ENCODE measurements around the gene WBP4. TPM values are rescaled to one million over a fixed set of nuclear protein-coding genes. Genes with fewer than 3 reads are reported as not detected.

WBP4 gene
- total and polyA plus RNA-seq, 2 of the 4 experiments (the other 2 are of a cell fraction), result 4.3 to 11.0 TPM

GRCh38 chr13:41018602-41018948 is 42.7 kb upstream of the WBP4 start:
- no peak for ATAC-seq (ENCODE audit: low read depth)
- H2BK5ac ChIP-seq (ENCODE audit: low read depth, low read length, poor library complexity, severe bottlenecking), result no peak overlapping the region
- H3K4ac ChIP-seq (ENCODE audit: low read depth, low read length), result no peak overlapping the region
- no CpG with 5 or more reads among the region's 1 CpG for WGBS, 2 experiments (ENCODE audit: extremely low coverage in 2 of 2, insufficient read length in 1 of 2)
- no peaks in the 10 kb centered on the region for H3K9me1 ChIP-seq (ENCODE audit: insufficient read depth, low read length)
- DNase-seq, result no peak
- H4K20me1 ChIP-seq (ENCODE audit: insufficient read depth, low read length), result peaks cover 7% of the 10 kb centered on the region; the same call in 1 of the 2 replicates
- H3K27me3 ChIP-seq (ENCODE audit: control insufficient read depth, insufficient read depth, low read length), result no peaks in the 10 kb centered on the region
- H2BK15ac ChIP-seq (ENCODE audit: low read depth, low read length), result no peak overlapping the region
- no peak overlapping the region for H2AK9ac ChIP-seq (replicated peaks; ENCODE audit: low read depth, low read length, poor library complexity)
- intact Hi-C loops (cut with micrococcal nuclease) (no loop called here), dilution Hi-C loops (cut with HindIII; ENCODE audit: low sequenced_read_pairs, unreplicated experiment) (no loop called here), in situ Hi-C loops (cut with MboI; ENCODE audit: low sequenced_read_pairs) (no loop called here)
- no peak overlapping the region for H4K91ac ChIP-seq (ENCODE audit: insufficient read depth, low read depth, low read length)
- no peak overlapping the region for H3K27ac ChIP-seq (ENCODE audit: insufficient read depth, low read length)
- no peaks in the 10 kb centered on the region for H3K9me3 ChIP-seq (ENCODE audit: control insufficient read depth, insufficient read depth, low read length)
- H3K4me3 ChIP-seq (ENCODE audit: insufficient read depth, low read depth, low read length), result no peak overlapping the region
- H2AK5ac ChIP-seq (ENCODE audit: low read depth, low read length), result no peak overlapping the region
- TF ChIP-seq CTCF (conservative IDR thresholded peaks at IDR 0.05; ENCODE audit: low read depth, low read length), result no peak
- no peak for TF ChIP-seq NFE2L2 (IDR thresholded peaks at IDR 0.05; ENCODE audit: low read depth, low read length)
- no peak for TF ChIP-seq FOS (IDR thresholded peaks at IDR 0.05; ENCODE audit: low read depth, low read length)
- TF ChIP-seq ELK1 (IDR thresholded peaks at IDR 0.05; ENCODE audit: borderline replicate concordance, low read depth, low read length), result no peak
- TF ChIP-seq RFX5 (IDR thresholded peaks at IDR 0.05; ENCODE audit: low read depth, low read length), result no peak
- TF ChIP-seq POLR2A (IDR thresholded peaks at IDR 0.05; ENCODE audit: low read depth, low read length), result no peak
- TF ChIP-seq RCOR1 (IDR thresholded peaks at IDR 0.05; ENCODE audit: insufficient replicate concordance, low read length), result no peak
- no peak for TF ChIP-seq MAFK (IDR thresholded peaks at IDR 0.05; ENCODE audit: low read depth, low read length)
- TF ChIP-seq RAD21 (IDR thresholded peaks at IDR 0.05; ENCODE audit: low read length), result no peak
- TF ChIP-seq BHLHE40 (IDR thresholded peaks at IDR 0.05; ENCODE audit: low read depth, low read length), result no peak
- TF ChIP-seq SMC3 (IDR thresholded peaks at IDR 0.05; ENCODE audit: low read depth, low read length), result no peak
- no peak for TF ChIP-seq MXI1 (IDR thresholded peaks at IDR 0.05; ENCODE audit: borderline replicate concordance, low read depth, low read length)
- TF ChIP-seq CHD1 (IDR thresholded peaks at IDR 0.05; ENCODE audit: low read depth, low read length), result no peak
- no peak for TF ChIP-seq USF2 (IDR thresholded peaks at IDR 0.05; ENCODE audit: low read depth, low read length)
- no peak for TF ChIP-seq MAZ (IDR thresholded peaks at IDR 0.05; ENCODE audit: borderline replicate concordance, low read depth, low read length)
- no peak for TF ChIP-seq CEBPB (IDR thresholded peaks at IDR 0.05; ENCODE audit: low read depth, low read length)
- H3K36me3 ChIP-seq (ENCODE audit: control insufficient read depth, insufficient read depth, low read length), result no peaks in the 10 kb centered on the region
- H3K9ac ChIP-seq (ENCODE audit: low read depth, low read length), result no peak overlapping the region
- no TSS peak for BruUV-seq (replicated peaks)
- H2AFZ ChIP-seq (replicated peaks; ENCODE audit: low read length, poor library complexity), result no peak overlapping the region
- ChIA-PET CTCF (no interaction called here), POLR2A (ENCODE audit: unreplicated experiment) (interaction anchor here (0.5 kb wide), 1 partner anchor 56 kb away, joined by 5 read pairs; no protein-coding TSS in a partner anchor)
- H2BK120ac ChIP-seq (ENCODE audit: low read depth, low read length), result no peak overlapping the region
- no peak overlapping the region for H3K23ac ChIP-seq (ENCODE audit: low read depth, low read length)
- H3K79me1 ChIP-seq (ENCODE audit: low read depth in 1 of 2, low read length in 2 of 2), result peaks cover 21 to 41% of the 10 kb centered on the region in 2 experiments
- H3K14ac ChIP-seq (replicated peaks; ENCODE audit: low read depth, low read length), result no peak overlapping the region
- no peak overlapping the region for H4K8ac ChIP-seq (ENCODE audit: low read depth in 2 of 2, low read length in 2 of 2)
- H3K4me1 ChIP-seq (ENCODE audit: control insufficient read depth, insufficient read depth, low read length), result no peaks in the 10 kb centered on the region; the same call in 1 of the 2 replicates
- H3K56ac ChIP-seq (ENCODE audit: extremely low read depth, insufficient read depth, low read length), result no peak overlapping the region
- H2BK20ac ChIP-seq (ENCODE audit: low read depth, low read length), result no peak overlapping the region
- no peak overlapping the region for H4K5ac ChIP-seq (ENCODE audit: low read depth, low read length)
- no peak overlapping the region for H3K4me2 ChIP-seq (ENCODE audit: low read depth, low read length)
- H3K18ac ChIP-seq (ENCODE audit: low read depth, low read length), result no peak overlapping the region

All from IMR-90 (cell line).